ENCODE data around the gene SERTAD3. TPM values are rescaled to one million over a fixed set of nuclear protein-coding genes. Genes with fewer than 3 reads are reported as not detected.

The SERTAD3 gene
- total and polyA plus RNA-seq, 2 of the 8 experiments (the other 6 are each of a cell fraction or from before 2014, with no cell fraction given) = 15.1 to 32.1 TPM

DNA sequence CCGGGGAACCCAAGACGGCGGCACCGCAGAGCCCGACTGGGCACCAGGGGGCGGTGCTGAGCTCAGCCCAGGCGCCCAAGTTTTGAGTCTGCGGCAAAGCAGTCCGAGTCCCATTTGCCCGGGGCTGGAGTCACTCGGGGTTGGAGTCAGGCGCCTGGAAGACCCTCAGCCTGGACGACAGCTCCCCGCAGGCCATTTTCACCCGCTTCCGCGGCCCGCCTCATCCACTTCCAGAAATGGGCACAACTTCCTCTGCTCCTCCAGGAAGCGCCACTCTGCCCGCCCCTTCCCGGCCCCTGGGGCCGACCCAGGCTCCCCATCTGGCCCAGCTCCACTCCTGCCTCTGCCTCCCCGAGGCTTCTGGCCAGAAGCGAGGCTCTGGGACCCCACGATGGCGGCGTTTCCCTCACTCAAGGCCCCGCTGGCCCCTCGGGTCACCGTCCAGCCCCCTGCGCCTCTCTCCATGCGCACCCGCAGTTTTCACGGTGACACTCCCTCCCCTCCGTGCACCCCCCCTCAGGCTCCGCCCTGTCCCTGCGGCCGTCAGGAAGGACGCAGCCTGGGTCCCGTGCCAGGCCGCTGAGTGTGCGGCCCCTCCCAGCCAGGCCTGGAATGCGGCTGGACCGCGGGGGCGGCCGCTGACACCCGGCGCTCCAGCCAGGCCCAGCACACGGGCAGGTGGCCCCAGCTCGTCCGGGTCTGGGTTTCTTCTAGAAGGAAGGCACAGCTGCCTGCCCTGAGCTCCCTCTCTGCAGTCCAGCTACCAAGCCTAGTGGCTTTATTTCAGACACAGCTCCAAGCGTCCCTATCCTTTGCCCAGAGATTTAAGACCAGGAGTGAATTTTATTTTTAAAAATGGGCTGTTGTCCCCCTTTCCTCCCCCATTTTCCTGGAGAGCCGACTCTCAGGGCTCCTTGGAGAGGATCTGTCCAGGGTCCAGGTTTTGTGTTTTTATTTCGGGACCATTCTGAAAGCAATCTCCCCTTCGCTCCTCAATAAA, 23.1 kb downstream of the SERTAD3 start (continued):
- TF ChIP-seq, protein P1, sequence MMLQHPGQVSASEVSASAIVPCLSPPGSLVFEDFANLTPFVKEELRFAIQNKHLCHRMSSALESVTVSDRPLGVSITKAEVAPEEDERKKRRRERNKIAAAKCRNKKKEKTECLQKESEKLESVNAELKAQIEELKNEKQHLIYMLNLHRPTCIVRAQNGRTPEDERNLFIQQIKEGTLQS (IDR thresholded peaks at IDR 0.05; ENCODE audit: insufficient read depth, low read depth, low read length) = no peak
- TF ChIP-seq CREB1 (IDR thresholded peaks at IDR 0.05) (0 out of 2 replicates have a peak, but pooled peaks have one; percentile 48), CBX5 (IDR thresholded peaks at IDR 0.05; ENCODE audit: low read depth, low read length) (no peak), HDAC2 (IDR thresholded peaks at IDR 0.05; ENCODE audit: borderline replicate concordance in 1 of 2, low read depth in 2 of 2, low read length in 2 of 2) (no peak; a peak in 1 of 4 replicates), SRF (IDR thresholded peaks at IDR 0.05; ENCODE audit: low read depth, low read length) (peak; percentile 96), SP4 (IDR thresholded peaks at IDR 0.05; ENCODE audit: low read length) (no peak), NRF1 (IDR thresholded peaks at IDR 0.05; ENCODE audit: low read depth, low read length) (no peak)
- TF ChIP-seq, protein P2, sequence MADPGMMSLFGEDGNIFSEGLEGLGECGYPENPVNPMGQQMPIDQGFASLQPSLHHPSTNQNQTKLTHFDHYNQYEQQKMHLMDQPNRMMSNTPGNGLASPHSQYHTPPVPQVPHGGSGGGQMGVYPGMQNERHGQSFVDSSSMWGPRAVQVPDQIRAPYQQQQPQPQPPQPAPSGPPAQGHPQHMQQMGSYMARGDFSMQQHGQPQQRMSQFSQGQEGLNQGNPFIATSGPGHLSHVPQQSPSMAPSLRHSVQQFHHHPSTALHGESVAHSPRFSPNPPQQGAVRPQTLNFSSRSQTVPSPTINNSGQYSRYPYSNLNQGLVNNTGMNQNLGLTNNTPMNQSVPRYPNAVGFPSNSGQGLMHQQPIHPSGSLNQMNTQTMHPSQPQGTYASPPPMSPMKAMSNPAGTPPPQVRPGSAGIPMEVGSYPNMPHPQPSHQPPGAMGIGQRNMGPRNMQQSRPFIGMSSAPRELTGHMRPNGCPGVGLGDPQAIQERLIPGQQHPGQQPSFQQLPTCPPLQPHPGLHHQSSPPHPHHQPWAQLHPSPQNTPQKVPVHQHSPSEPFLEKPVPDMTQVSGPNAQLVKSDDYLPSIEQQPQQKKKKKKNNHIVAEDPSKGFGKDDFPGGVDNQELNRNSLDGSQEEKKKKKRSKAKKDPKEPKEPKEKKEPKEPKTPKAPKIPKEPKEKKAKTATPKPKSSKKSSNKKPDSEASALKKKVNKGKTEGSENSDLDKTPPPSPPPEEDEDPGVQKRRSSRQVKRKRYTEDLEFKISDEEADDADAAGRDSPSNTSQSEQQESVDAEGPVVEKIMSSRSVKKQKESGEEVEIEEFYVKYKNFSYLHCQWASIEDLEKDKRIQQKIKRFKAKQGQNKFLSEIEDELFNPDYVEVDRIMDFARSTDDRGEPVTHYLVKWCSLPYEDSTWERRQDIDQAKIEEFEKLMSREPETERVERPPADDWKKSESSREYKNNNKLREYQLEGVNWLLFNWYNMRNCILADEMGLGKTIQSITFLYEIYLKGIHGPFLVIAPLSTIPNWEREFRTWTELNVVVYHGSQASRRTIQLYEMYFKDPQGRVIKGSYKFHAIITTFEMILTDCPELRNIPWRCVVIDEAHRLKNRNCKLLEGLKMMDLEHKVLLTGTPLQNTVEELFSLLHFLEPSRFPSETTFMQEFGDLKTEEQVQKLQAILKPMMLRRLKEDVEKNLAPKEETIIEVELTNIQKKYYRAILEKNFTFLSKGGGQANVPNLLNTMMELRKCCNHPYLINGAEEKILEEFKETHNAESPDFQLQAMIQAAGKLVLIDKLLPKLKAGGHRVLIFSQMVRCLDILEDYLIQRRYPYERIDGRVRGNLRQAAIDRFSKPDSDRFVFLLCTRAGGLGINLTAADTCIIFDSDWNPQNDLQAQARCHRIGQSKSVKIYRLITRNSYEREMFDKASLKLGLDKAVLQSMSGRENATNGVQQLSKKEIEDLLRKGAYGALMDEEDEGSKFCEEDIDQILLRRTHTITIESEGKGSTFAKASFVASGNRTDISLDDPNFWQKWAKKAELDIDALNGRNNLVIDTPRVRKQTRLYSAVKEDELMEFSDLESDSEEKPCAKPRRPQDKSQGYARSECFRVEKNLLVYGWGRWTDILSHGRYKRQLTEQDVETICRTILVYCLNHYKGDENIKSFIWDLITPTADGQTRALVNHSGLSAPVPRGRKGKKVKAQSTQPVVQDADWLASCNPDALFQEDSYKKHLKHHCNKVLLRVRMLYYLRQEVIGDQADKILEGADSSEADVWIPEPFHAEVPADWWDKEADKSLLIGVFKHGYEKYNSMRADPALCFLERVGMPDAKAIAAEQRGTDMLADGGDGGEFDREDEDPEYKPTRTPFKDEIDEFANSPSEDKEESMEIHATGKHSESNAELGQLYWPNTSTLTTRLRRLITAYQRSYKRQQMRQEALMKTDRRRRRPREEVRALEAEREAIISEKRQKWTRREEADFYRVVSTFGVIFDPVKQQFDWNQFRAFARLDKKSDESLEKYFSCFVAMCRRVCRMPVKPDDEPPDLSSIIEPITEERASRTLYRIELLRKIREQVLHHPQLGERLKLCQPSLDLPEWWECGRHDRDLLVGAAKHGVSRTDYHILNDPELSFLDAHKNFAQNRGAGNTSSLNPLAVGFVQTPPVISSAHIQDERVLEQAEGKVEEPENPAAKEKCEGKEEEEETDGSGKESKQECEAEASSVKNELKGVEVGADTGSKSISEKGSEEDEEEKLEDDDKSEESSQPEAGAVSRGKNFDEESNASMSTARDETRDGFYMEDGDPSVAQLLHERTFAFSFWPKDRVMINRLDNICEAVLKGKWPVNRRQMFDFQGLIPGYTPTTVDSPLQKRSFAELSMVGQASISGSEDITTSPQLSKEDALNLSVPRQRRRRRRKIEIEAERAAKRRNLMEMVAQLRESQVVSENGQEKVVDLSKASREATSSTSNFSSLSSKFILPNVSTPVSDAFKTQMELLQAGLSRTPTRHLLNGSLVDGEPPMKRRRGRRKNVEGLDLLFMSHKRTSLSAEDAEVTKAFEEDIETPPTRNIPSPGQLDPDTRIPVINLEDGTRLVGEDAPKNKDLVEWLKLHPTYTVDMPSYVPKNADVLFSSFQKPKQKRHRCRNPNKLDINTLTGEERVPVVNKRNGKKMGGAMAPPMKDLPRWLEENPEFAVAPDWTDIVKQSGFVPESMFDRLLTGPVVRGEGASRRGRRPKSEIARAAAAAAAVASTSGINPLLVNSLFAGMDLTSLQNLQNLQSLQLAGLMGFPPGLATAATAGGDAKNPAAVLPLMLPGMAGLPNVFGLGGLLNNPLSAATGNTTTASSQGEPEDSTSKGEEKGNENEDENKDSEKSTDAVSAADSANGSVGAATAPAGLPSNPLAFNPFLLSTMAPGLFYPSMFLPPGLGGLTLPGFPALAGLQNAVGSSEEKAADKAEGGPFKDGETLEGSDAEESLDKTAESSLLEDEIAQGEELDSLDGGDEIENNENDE (IDR thresholded peaks at IDR 0.05; ENCODE audit: insufficient replicate concordance, low read length) = no peak
